K562 treated with DMSO at 1 percent for 48 hours (cell line): ENCODE results near the gene CENPA. TPM values are rescaled to one million over a fixed set of nuclear protein-coding genes. Genes with fewer than 3 reads are reported as not detected.

Experiments used
- total RNA-seq: library from RNA; unstranded; fragments of 300-600 nt; gene quantifications from 2 replicates; pipeline ENCODE4 v1.2.3, GENCODE V29; 2022; ENCODE audit warnings: low replicate concordance; ENCODE audit errors: extremely low read depth

The CENPA gene
- total RNA-seq = not detected in 2 replicates

GRCh38 chr2:26785431-26786206 is at the start of gene CENPA:
CENPA (plus strand) TSS chr2:26786056; CDS start chr2:26786197, 141 bp downstream.

GRCh38 chr2:26764078-26764887 is 21.6 kb upstream of the CENPA start, which contains the start of gene SLC35F6:
SLC35F6 (plus strand) TSS chr2:26764284; CDS start chr2:26764350, 66 bp downstream.

Other genes starting within 250 kb of the CENPA start
- gene CIB4, start 144.7 kb upstream of the CENPA start, total RNA-seq = not detected in 2 replicates
- gene KCNK3, start 93.3 kb upstream of the CENPA start, total RNA-seq = not detected in 2 replicates
- not detected in 2 replicates for gene SLC35F6, start 21.8 kb upstream of the CENPA start, total RNA-seq
- not detected in 2 replicates for gene DPYSL5, start 62.1 kb downstream of the CENPA start, total RNA-seq
- gene MAPRE3, start 184.6 kb downstream of the CENPA start, total RNA-seq = not detected in 2 replicates
- not detected in 2 replicates for gene TMEM214, start 246.9 kb downstream of the CENPA start, total RNA-seq